Trophoblast cell (in vitro differentiated cells and primary cell): Measurements from ENCODE around the gene NFAT5.

Source experiments
- DNase-seq, 2 donors: peaks; one replicate each; pipeline ENCODE4 v3.0.0-alpha.2; 2016
- H2AFZ ChIP-seq: 2 replicates; pipeline ENCODE4 v1.6.1; 2013; ENCODE audit warnings: low read length, moderate library complexity, mild to moderate bottlenecking; ENCODE audit not compliant: insufficient read depth, poor library complexity
- H2AK5ac ChIP-seq: 2 replicates; pipeline ENCODE4 v1.6.1; 2013; ENCODE audit warnings: mild to moderate bottlenecking, low read length
- H2BK120ac ChIP-seq: 2 replicates; pipeline ENCODE4 v1.6.1; 2013; ENCODE audit warnings: low read length, mild to moderate bottlenecking, moderate library complexity; ENCODE audit not compliant: insufficient read depth, poor library complexity
- H2BK12ac ChIP-seq: 2 replicates; pipeline ENCODE4 v1.6.1; 2013; ENCODE audit warnings: mild to moderate bottlenecking, low read length, moderate library complexity
- H2BK5ac ChIP-seq: 2 replicates; pipeline ENCODE4 v1.6.1; 2013; ENCODE audit warnings: low read length, low read depth, moderate library complexity, mild to moderate bottlenecking; ENCODE audit not compliant: poor library complexity
- H3K14ac ChIP-seq: 2 replicates; pipeline ENCODE4 v1.6.1; 2013; ENCODE audit warnings: mild to moderate bottlenecking, low read length
- H3K18ac ChIP-seq: 2 replicates; pipeline ENCODE4 v1.6.1; 2013; ENCODE audit warnings: mild to moderate bottlenecking, low read length
- H3K23ac ChIP-seq: 2 replicates; pipeline ENCODE4 v1.6.1; 2013; ENCODE audit warnings: low read length
- H3K27ac ChIP-seq: 2 replicates; pipeline ENCODE4 v1.5.1; 2013; ENCODE audit warnings: low read depth, mild to moderate bottlenecking, inconsistent platforms, low read length, moderate library complexity
- H3K27me3 ChIP-seq: 2 replicates; pipeline ENCODE4 v1.6.1; 2013; ENCODE audit warnings: inconsistent platforms, mild to moderate bottlenecking, low read length, moderate library complexity; ENCODE audit not compliant: insufficient read depth
- H3K36me3 ChIP-seq, 2 experiments: 1 replicate in 1 of 2; 2 replicates in 1 of 2; pipeline ENCODE4 v1.6.1; 2013; ENCODE audit warnings: low read length in 2 of 2, mild to moderate bottlenecking in 2 of 2, moderate library complexity in 1 of 2; ENCODE audit not compliant: insufficient read depth in 2 of 2, control insufficient read depth in 1 of 2
- H3K4ac ChIP-seq: 2 replicates; pipeline ENCODE4 v1.6.1; 2013; ENCODE audit warnings: low read depth, mild to moderate bottlenecking, low read length, moderate library complexity
- H3K4me1 ChIP-seq, 2 experiments: 1 replicate in 1 of 2; 2 replicates in 1 of 2; pipeline ENCODE4 v1.6.1; 2013; ENCODE audit warnings: low read length in 2 of 2, mild to moderate bottlenecking in 2 of 2, moderate library complexity in 1 of 2; ENCODE audit not compliant: insufficient read depth in 2 of 2, control insufficient read depth in 1 of 2
- H3K4me2 ChIP-seq: 2 replicates; pipeline ENCODE4 v1.6.1; 2013; ENCODE audit warnings: inconsistent platforms, mild to moderate bottlenecking, low read length, moderate library complexity
- H3K4me3 ChIP-seq: 2 replicates; pipeline ENCODE4 v1.5.1; 2013; ENCODE audit warnings: mild to moderate bottlenecking, low read depth, low read length, inconsistent platforms
- H3K79me1 ChIP-seq: one replicate; pipeline ENCODE4 v1.6.1; 2013; ENCODE audit warnings: low read length
- H3K79me2 ChIP-seq: 2 replicates; pipeline ENCODE4 v1.6.1; 2013; ENCODE audit warnings: low read length, mild to moderate bottlenecking; ENCODE audit not compliant: control insufficient read depth, insufficient read depth, poor library complexity
- H3K9ac ChIP-seq: 2 replicates; pipeline ENCODE4 v1.6.1; 2013; ENCODE audit warnings: mild to moderate bottlenecking, low read length
- H3K9me3 ChIP-seq: 2 replicates; pipeline ENCODE4 v1.6.1; 2013; ENCODE audit warnings: low read depth, mild to moderate bottlenecking, control low read depth, inconsistent platforms, low read length; ENCODE audit not compliant: insufficient read depth
- H4K12ac ChIP-seq: 2 replicates; pipeline ENCODE4 v1.6.1; 2013; ENCODE audit warnings: low read depth, mild to moderate bottlenecking, low read length, moderate library complexity
- H4K8ac ChIP-seq: 2 replicates; pipeline ENCODE4 v1.6.1; 2013; ENCODE audit warnings: low read depth, mild to moderate bottlenecking, low read length, moderate library complexity
- H4K91ac ChIP-seq: one replicate; pipeline ENCODE4 v1.6.1; 2013; ENCODE audit warnings: low read depth, mild to moderate bottlenecking, low read length, moderate library complexity
- WGBS: extraction: QIAGEN DNeasy Blood & Tissue Kit; methylation state at CpG from one replicate; pipeline ENCODE4 v1.1.7; 2013; ENCODE audit warnings: missing lambda C conversion rate; ENCODE audit not compliant: insufficient read length, insufficient coverage; ENCODE audit errors: extremely low coverage; 5-methylcytosine and 5-hydroxymethylcytosine counted together

NFAT5 gene

GRCh38 chr16:69563605-69564580 lies 1.9 kb upstream of the NFAT5 start:
- H3K4me2 ChIP-seq, result no peak overlapping the region
- H3K27ac ChIP-seq, result no peak overlapping the region
- no peak overlapping the region for H3K23ac ChIP-seq
- peak; percentile 27 to 36 for DNase-seq
- no peaks in the 10 kb centered on the region for H3K9me3 ChIP-seq
- H4K12ac ChIP-seq, result no peak overlapping the region
- H3K4ac ChIP-seq, result no peak overlapping the region
- no peak overlapping the region for H4K91ac ChIP-seq
- H3K9ac ChIP-seq, result no peak overlapping the region
- H3K27me3 ChIP-seq, result no peaks in the 10 kb centered on the region
- H3K18ac ChIP-seq, result no peak overlapping the region
- no peak overlapping the region for H2AK5ac ChIP-seq
- WGBS, result no CpG with 5 or more reads among the region's 13 CpGs
- peaks cover 2 to 5% of the 10 kb centered on the region in 2 experiments for H3K4me1 ChIP-seq
- no peak overlapping the region for H2AFZ ChIP-seq
- no peak overlapping the region for H2BK5ac ChIP-seq
- no peak overlapping the region for H2BK120ac ChIP-seq
- no peak overlapping the region for H3K14ac ChIP-seq
- H3K79me2 ChIP-seq, result peaks cover 18% of the 10 kb centered on the region
- peaks cover 16% of the 10 kb centered on the region for H3K79me1 ChIP-seq
- no peak overlapping the region for H4K8ac ChIP-seq
- H3K4me3 ChIP-seq, result no peak overlapping the region
- no peak overlapping the region for H2BK12ac ChIP-seq
- no peaks in the 10 kb centered on the region for H3K36me3 ChIP-seq

- peak overlapping the region; percentile 100 for H2BK5ac ChIP-seq
- peak overlapping the region; percentile 99 for H3K18ac ChIP-seq
- peak overlapping the region; percentile 100 for H3K14ac ChIP-seq
- H4K91ac ChIP-seq, result peak overlapping the region; percentile 98
- H2BK120ac ChIP-seq, result peak overlapping the region; percentile 94
- peak overlapping the region; percentile 91 for H3K9ac ChIP-seq
- H2AFZ ChIP-seq, result peak overlapping the region; percentile 99
- peak overlapping the region; percentile 71 for H3K4me3 ChIP-seq
- no peaks in the 10 kb centered on the region for H3K9me3 ChIP-seq
- H3K4me2 ChIP-seq, result peak overlapping the region; percentile 93
- H3K79me1 ChIP-seq, result peaks cover 16% of the 10 kb centered on the region
- peak overlapping the region; percentile 77 for H2BK12ac ChIP-seq
- no CpG with 5 or more reads among the region's 31 CpGs for WGBS
- H4K12ac ChIP-seq, result peak overlapping the region; percentile 91
- no peaks in the 10 kb centered on the region for H3K27me3 ChIP-seq
- peak overlapping the region; percentile 97 for H4K8ac ChIP-seq
- no peaks in the 10 kb centered on the region for H3K36me3 ChIP-seq
- no peak overlapping the region for H3K23ac ChIP-seq
- H2AK5ac ChIP-seq, result peak overlapping the region; percentile 14
- peaks cover 18% of the 10 kb centered on the region for H3K79me2 ChIP-seq
- peaks cover 2 to 5% of the 10 kb centered on the region in 2 experiments for H3K4me1 ChIP-seq
- H3K27ac ChIP-seq, result peak overlapping the region; percentile 98
- peak in 1 of 2 donors; percentile 18 for DNase-seq
- H3K4ac ChIP-seq, result peak overlapping the region; percentile 78
Observed at GRCh38 chr16:69564845-69565670, 708 bp upstream of the NFAT5 start.

DNA sequence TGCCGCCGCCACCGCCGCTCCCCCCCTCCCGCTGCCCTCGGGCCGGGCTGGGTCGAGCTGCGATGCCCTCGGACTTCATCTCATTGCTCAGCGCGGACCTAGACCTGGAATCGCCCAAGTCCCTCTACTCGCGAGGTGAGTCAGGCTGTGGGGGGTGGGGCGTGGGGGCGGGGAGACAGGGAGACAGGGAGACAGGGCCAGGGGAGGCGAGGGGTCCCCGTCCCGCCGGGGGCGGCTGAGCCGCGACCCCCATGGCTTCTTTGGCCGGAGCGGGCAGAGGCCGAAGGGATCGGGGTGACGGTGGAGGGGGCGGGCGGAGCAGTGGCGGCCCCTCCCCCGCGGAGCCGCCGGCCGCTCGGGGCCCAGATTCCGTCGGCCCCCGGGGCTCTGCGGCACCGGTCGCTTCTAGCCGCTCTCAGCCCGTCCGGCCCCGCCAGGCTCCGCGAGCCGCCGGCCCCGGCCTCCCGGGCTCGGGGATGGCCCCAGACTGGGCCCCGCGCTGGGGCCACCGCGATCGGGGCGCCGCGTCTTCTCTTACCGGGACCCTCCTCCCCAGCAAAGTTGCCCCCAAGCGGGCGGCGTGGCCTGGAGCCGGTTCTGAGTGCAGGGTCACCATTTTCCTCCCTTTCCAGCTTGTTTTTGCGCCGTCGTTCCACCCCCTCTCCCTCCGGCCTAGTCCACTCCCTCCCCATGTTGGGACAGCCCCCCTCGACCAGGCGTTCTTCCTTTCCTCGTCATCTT lies 644 bp downstream of the NFAT5 start:
- H3K27ac ChIP-seq, result peak overlapping the region; percentile 100
- H4K12ac ChIP-seq, result peak overlapping the region; percentile 83
- peak overlapping the region; percentile 75 for H2AFZ ChIP-seq
- peaks cover 2 to 5% of the 10 kb centered on the region in 2 experiments for H3K4me1 ChIP-seq
- H3K9me3 ChIP-seq, result no peaks in the 10 kb centered on the region
- H4K91ac ChIP-seq, result peak overlapping the region; percentile 92
- peak overlapping the region; percentile 100 for H3K4me3 ChIP-seq
- DNase-seq, result peak; percentile 27 to 54
- H2BK12ac ChIP-seq, result peak overlapping the region; percentile 25
- peaks cover 18% of the 10 kb centered on the region for H3K79me2 ChIP-seq
- peak overlapping the region; percentile 95 for H3K14ac ChIP-seq
- H2BK120ac ChIP-seq, result peak overlapping the region; percentile 96
- peak overlapping the region; percentile 83 for H3K23ac ChIP-seq
- H3K27me3 ChIP-seq, result no peaks in the 10 kb centered on the region
- no peaks in the 10 kb centered on the region for H3K36me3 ChIP-seq
- peak overlapping the region; percentile 99 for H3K18ac ChIP-seq
- H2BK5ac ChIP-seq, result peak overlapping the region; percentile 99
- peak overlapping the region; percentile 99 for H3K4me2 ChIP-seq
- peaks cover 16% of the 10 kb centered on the region for H3K79me1 ChIP-seq
- H4K8ac ChIP-seq, result peak overlapping the region; percentile 97
- WGBS, result no CpG with 5 or more reads among the region's 75 CpGs
- peak overlapping the region; percentile 83 for H2AK5ac ChIP-seq
- peak overlapping the region; percentile 87 for H3K4ac ChIP-seq
- H3K9ac ChIP-seq, result peak overlapping the region; percentile 100
